Activated T-helper 1 cell treated with anti-CD3 and anti-CD28 coated beads, Interleukin-12 subunit alpha, Interleukin-12 subunit beta, Interleukin-2, Interleukin-4 antibody, amounts not matched to agents 30 ng/mL and 10 ng/mL and 1 ng/mL, durations not matched to agents 14 hours and 24 hours and 36 hours (primary cell): ENCODE results near the gene KIF3B. TPM values are rescaled to one million over a fixed set of nuclear protein-coding genes. Genes with fewer than 3 reads are reported as not detected.
"Not testable (repeated sequence)": the region's sequence is repeated elsewhere in the genome, so short reads cannot be mapped to it uniquely, and the experiment has no call there.

ENCODE experiments used
- DNase-seq: peaks from one replicate; pipeline ENCODE4 v3.0.0; 2021; ENCODE audit warnings: low spot score
- H3K27ac Mint-ChIP-seq: one replicate; pipeline ENCODE4 v1.8.0; 2021; ENCODE audit warnings: mild to moderate bottlenecking, mixed read lengths
- H3K27me3 Mint-ChIP-seq: one replicate; pipeline ENCODE4 v1.8.0; 2022; ENCODE audit warnings: mild to moderate bottlenecking, moderate library complexity, mixed read lengths; ENCODE audit not compliant: insufficient read depth
- H3K36me3 Mint-ChIP-seq: one replicate; pipeline ENCODE4 v1.8.0; 2021; ENCODE audit warnings: low read depth, mixed read lengths
- H3K4me1 Mint-ChIP-seq: one replicate; pipeline ENCODE4 v1.8.0; 2021; ENCODE audit warnings: low read depth, mixed read lengths
- H3K4me3 Mint-ChIP-seq: one replicate; pipeline ENCODE4 v1.8.0; 2021; ENCODE audit warnings: mild to moderate bottlenecking, moderate library complexity, mixed read lengths
- H3K9me3 Mint-ChIP-seq: one replicate; pipeline ENCODE4 v1.8.0; 2021; ENCODE audit warnings: mixed read lengths
- intact Hi-C: fragments of 100-400 bp; cut with micrococcal nuclease; formaldehyde crosslinking; loops from one replicate; pipeline ENCODE4 v1.15.1; 2024
- total RNA-seq: library from RNA; stranded (reverse); gene quantifications from 2 replicates; pipeline ENCODE4 v1.2.3, GENCODE V29; 2022

KIF3B gene
- total RNA-seq, 1 donor from 2014 or later, result 38.1 TPM

- Mint-ChIP-seq H3K4me3 (no peak overlapping the region), H3K36me3 (peaks cover 26% of the 10 kb centered on the region), H3K27me3 (no peaks in the 10 kb centered on the region), H3K4me1 (peaks cover 70% of the 10 kb centered on the region), H3K9me3 (no peaks in the 10 kb centered on the region), H3K27ac (peak overlapping the region; percentile 40)
- intact Hi-C loops, result loop anchor here (2.0 kb wide), 1 partner anchor 16 kb away; no protein-coding TSS in a partner anchor
- DNase-seq, result no peak
Measured at GRCh38 chr20:32288225-32288849, 10.9 kb downstream of the KIF3B start.

- intact Hi-C loops, result loop anchor here (2.0 kb wide), 1 partner anchor 16 kb away; no protein-coding TSS in a partner anchor
- H3K36me3 Mint-ChIP-seq, result peaks cover 23% of the 10 kb centered on the region
- peaks cover 74% of the 10 kb centered on the region for H3K4me1 Mint-ChIP-seq
- H3K27ac Mint-ChIP-seq, DNase-seq, H3K27me3 Mint-ChIP-seq, H3K9me3 Mint-ChIP-seq, H3K4me3 Mint-ChIP-seq: not testable (repeated sequence)
Measured at GRCh38 chr20:32289299-32289660, 11.8 kb downstream of the KIF3B start.

- Mint-ChIP-seq H3K36me3 (peaks cover 21% of the 10 kb centered on the region), H3K4me1 (peaks cover 74% of the 10 kb centered on the region), H3K27me3 (no peaks in the 10 kb centered on the region), H3K9me3 (no peaks in the 10 kb centered on the region), H3K4me3 (no peak overlapping the region), H3K27ac (peak overlapping the region; percentile 5)
- DNase-seq, result no peak
- intact Hi-C loops, result loop anchor here (2.0 kb wide), 1 partner anchor 15 kb away; no protein-coding TSS in a partner anchor
Measured at GRCh38 chr20:32289661-32290431, 12.4 kb downstream of the KIF3B start.

GRCh38 chr20:32291166-32291565 is 13.7 kb downstream of the KIF3B start:
- no peaks in the 10 kb centered on the region for H3K27me3 Mint-ChIP-seq
- intact Hi-C loops, result no loop called here
- no peak overlapping the region for H3K4me3 Mint-ChIP-seq
- no peaks in the 10 kb centered on the region for H3K9me3 Mint-ChIP-seq
- H3K27ac Mint-ChIP-seq, result peak overlapping the region; percentile 29
- peaks cover 18% of the 10 kb centered on the region for H3K36me3 Mint-ChIP-seq
- peaks cover 62% of the 10 kb centered on the region for H3K4me1 Mint-ChIP-seq
- no peak for DNase-seq

GRCh38 chr20:32292548-32292947 is 15.1 kb downstream of the KIF3B start:
- no peaks in the 10 kb centered on the region for H3K9me3 Mint-ChIP-seq
- H3K4me3 Mint-ChIP-seq, result no peak overlapping the region
- peaks cover 56% of the 10 kb centered on the region for H3K4me1 Mint-ChIP-seq
- DNase-seq, result no peak
- peaks cover 18% of the 10 kb centered on the region for H3K36me3 Mint-ChIP-seq
- H3K27ac Mint-ChIP-seq, result no peak overlapping the region
- intact Hi-C loops, result no loop called here
- H3K27me3 Mint-ChIP-seq, result no peaks in the 10 kb centered on the region

- peaks cover 15% of the 10 kb centered on the region for H3K36me3 Mint-ChIP-seq
- intact Hi-C loops, result no loop called here
- H3K27ac Mint-ChIP-seq, result no peak overlapping the region
- H3K4me1 Mint-ChIP-seq, result peaks cover 58% of the 10 kb centered on the region
- H3K4me3 Mint-ChIP-seq, result no peak overlapping the region
- DNase-seq, result no peak
- no peaks in the 10 kb centered on the region for H3K27me3 Mint-ChIP-seq
- H3K9me3 Mint-ChIP-seq, result no peaks in the 10 kb centered on the region
Measured at GRCh38 chr20:32294071-32294470, 16.6 kb downstream of the KIF3B start.

DNA sequence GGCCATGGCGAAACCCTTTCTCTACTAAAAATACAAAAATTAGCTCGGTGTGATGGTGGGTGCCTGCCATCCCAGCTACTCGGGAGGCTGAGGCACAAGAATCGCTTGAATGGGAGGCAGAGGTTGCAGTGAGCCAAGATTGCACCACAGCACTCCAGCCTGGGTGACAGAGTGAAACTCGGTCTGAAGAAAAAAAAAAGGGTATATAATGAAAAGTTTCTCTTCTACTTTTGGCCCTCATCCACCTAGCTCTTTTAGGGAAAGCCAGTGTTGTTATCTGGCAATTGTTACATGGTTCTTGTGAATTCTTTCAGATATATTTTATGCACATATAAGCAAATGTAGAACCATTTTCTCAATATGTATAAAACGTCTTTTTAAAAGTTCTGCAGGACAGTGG is 19.0 kb downstream of the KIF3B start:
- Mint-ChIP-seq H3K4me3 (no peak overlapping the region), H3K4me1 (peaks cover 44% of the 10 kb centered on the region), H3K36me3 (peaks cover 6% of the 10 kb centered on the region)

DNA sequence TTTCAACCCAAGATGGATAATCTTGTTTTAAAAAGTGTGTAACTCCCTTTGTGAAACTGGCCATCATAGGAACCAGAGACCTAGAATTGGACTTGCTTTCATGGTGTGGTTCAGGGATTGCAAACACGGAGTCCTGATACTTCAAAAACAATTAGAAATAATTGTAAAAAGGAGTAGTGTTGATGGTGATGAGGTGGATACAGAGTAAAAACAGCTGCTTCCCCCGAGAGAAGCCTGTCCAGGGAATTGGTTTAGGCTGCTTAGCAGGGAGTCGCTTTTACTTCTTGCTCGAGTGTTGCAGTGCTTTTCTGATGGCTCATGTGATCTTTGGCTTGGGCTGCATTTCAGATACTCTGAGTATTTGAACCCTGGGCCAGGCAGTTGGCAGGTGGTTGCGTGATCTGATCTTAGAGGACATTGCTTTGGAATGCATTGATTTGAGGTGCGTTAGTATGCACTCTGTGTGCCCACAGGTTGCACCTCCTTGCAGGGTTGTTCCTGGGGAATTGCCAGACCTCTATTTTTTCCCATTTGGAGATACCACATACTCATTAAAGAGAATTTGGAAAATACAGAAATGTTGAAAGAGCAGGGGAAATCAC is 19.5 kb downstream of the KIF3B start:
- Mint-ChIP-seq H3K4me1 (peaks cover 48% of the 10 kb centered on the region), H3K4me3 (no peak overlapping the region), H3K27me3 (no peaks in the 10 kb centered on the region), H3K9me3 (no peaks in the 10 kb centered on the region), H3K27ac (no peak overlapping the region), H3K36me3 (peaks cover 11% of the 10 kb centered on the region)
- DNase-seq, result no peak
- intact Hi-C loops, result no loop called here

More for the DNA sequence above, 19.0 kb downstream of the KIF3B start:
- intact Hi-C loops, result no loop called here
- H3K27ac Mint-ChIP-seq, result no peak overlapping the region
- no peaks in the 10 kb centered on the region for H3K9me3 Mint-ChIP-seq
- H3K27me3 Mint-ChIP-seq, result no peaks in the 10 kb centered on the region
- DNase-seq, result no peak

DNA sequence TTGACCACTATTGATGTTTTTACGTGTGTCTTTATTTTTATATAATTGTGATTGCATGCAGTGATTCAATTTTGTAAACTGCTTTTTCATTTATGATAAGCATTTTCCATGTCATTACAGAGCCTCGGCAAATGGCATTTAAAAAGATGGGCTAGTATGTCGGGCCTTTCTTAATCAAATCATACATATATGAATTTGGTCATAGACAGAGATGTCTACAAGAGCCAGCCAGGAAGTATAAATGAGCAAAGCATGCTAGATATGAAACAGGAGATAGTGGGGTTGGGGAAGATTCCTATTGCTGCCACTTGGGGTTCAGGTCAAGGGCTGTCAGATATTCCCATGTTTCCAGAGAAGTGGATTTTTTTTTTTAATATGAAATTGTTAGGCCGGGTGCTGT is 20.0 kb downstream of the KIF3B start:
- Mint-ChIP-seq H3K36me3 (peaks cover 13% of the 10 kb centered on the region), H3K4me1 (peaks cover 53% of the 10 kb centered on the region), H3K27ac (no peak overlapping the region)

GRCh38 chr20:32300647-32301046 is 23.2 kb downstream of the KIF3B start:
- Mint-ChIP-seq H3K27me3 (no peaks in the 10 kb centered on the region), H3K4me1 (peaks cover 34% of the 10 kb centered on the region), H3K36me3 (peaks cover 19% of the 10 kb centered on the region), H3K4me3 (no peak overlapping the region), H3K27ac (no peak overlapping the region), H3K9me3 (no peaks in the 10 kb centered on the region)
- no peak for DNase-seq
- intact Hi-C loops, result no loop called here

More for the DNA sequence above, 20.0 kb downstream of the KIF3B start:
- DNase-seq, result no peak
- H3K9me3 Mint-ChIP-seq, result no peaks in the 10 kb centered on the region
- no peaks in the 10 kb centered on the region for H3K27me3 Mint-ChIP-seq
- no peak overlapping the region for H3K4me3 Mint-ChIP-seq
- intact Hi-C loops, result no loop called here

GRCh38 chr20:32301719-32302506 is 24.5 kb downstream of the KIF3B start:
- intact Hi-C loops, result no loop called here
- DNase-seq, result no peak
- H3K9me3 Mint-ChIP-seq, result no peaks in the 10 kb centered on the region
- H3K36me3 Mint-ChIP-seq, result peaks cover 19% of the 10 kb centered on the region
- peaks cover 34% of the 10 kb centered on the region for H3K4me1 Mint-ChIP-seq
- no peak overlapping the region for H3K4me3 Mint-ChIP-seq
- peak overlapping the region; percentile 25 for H3K27ac Mint-ChIP-seq
- H3K27me3 Mint-ChIP-seq, result no peaks in the 10 kb centered on the region

DNA sequence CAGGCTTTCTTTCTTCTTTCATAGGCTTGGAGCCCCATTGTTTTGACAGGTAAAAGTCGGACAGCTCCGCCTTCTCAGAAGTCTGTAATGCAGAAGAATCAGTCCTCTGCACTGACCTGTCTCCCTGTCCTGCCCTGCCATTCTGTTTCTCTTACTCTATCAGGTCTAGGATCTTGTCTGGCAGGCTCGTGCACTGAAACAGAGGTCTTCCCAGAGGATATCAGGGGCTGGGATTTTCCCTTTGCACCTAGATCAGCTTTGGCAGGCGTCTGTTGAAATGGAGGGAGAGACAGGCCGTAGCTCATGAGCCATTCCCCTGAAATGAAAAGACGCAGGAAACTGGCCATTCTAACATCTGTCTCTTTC is 25.0 kb downstream of the KIF3B start:
- H3K27me3 Mint-ChIP-seq, result no peaks in the 10 kb centered on the region
- H3K27ac Mint-ChIP-seq, result no peak overlapping the region
- H3K4me3 Mint-ChIP-seq, result no peak overlapping the region
- H3K4me1 Mint-ChIP-seq, result peaks cover 29% of the 10 kb centered on the region
- DNase-seq, result no peak
- no peaks in the 10 kb centered on the region for H3K9me3 Mint-ChIP-seq
- intact Hi-C loops, result no loop called here
- peaks cover 19% of the 10 kb centered on the region for H3K36me3 Mint-ChIP-seq
